ENCODE data around the gene TIMELESS. TPM values are rescaled to one million over a fixed set of nuclear protein-coding genes. Genes with fewer than 3 reads are reported as not detected.

Gene TIMELESS
- total RNA-seq, 1 donor from 2014 or later, result 12.1 TPM

GRCh38 chr12:56434828-56435227 is 14.4 kb downstream of the TIMELESS start:
- H3K27me3 Mint-ChIP-seq (ENCODE audit: low read depth), result no peaks in the 10 kb centered on the region

GRCh38 chr12:56431850-56432249 is 17.4 kb downstream of the TIMELESS start:
- H3K36me3 Mint-ChIP-seq (ENCODE audit: low read depth), result peaks cover 16% of the 10 kb centered on the region
- no peaks in the 10 kb centered on the region for H3K27me3 Mint-ChIP-seq (ENCODE audit: low read depth)
- TF ChIP-seq CTCF (IDR thresholded peaks at IDR 0.05), result no peak
- no peak overlapping the region for H3K27ac Mint-ChIP-seq (ENCODE audit: unreplicated experiment)
- H3K4me1 Mint-ChIP-seq (ENCODE audit: low read depth), result no peaks in the 10 kb centered on the region
- no peaks in the 10 kb centered on the region for H3K9me3 Mint-ChIP-seq (ENCODE audit: low read depth)
- no peak for DNase-seq (ENCODE audit: low spot score)
- H3K4me3 Mint-ChIP-seq (ENCODE audit: unreplicated experiment), result no peak overlapping the region

More at GRCh38 chr12:56434828-56435227, 14.4 kb downstream of the TIMELESS start:
- H3K9me3 Mint-ChIP-seq (ENCODE audit: low read depth), result no peaks in the 10 kb centered on the region
- no peak for DNase-seq (ENCODE audit: low spot score)
- peaks cover 5% of the 10 kb centered on the region for H3K36me3 Mint-ChIP-seq (ENCODE audit: low read depth)
- H3K27ac Mint-ChIP-seq (ENCODE audit: unreplicated experiment), result no peak overlapping the region
- no peak for TF ChIP-seq CTCF (IDR thresholded peaks at IDR 0.05)
- no peak overlapping the region for H3K4me3 Mint-ChIP-seq (ENCODE audit: unreplicated experiment)
- H3K4me1 Mint-ChIP-seq (ENCODE audit: low read depth), result no peaks in the 10 kb centered on the region

- Mint-ChIP-seq H3K27ac (ENCODE audit: unreplicated experiment) (no peak overlapping the region), H3K9me3 (ENCODE audit: low read depth) (no peaks in the 10 kb centered on the region), H3K4me1 (ENCODE audit: low read depth) (no peaks in the 10 kb centered on the region), H3K27me3 (ENCODE audit: low read depth) (no peaks in the 10 kb centered on the region), H3K4me3 (ENCODE audit: unreplicated experiment) (no peak overlapping the region), H3K36me3 (ENCODE audit: low read depth) (peaks cover 16% of the 10 kb centered on the region)
- no peak for TF ChIP-seq CTCF (IDR thresholded peaks at IDR 0.05)
- DNase-seq (ENCODE audit: low spot score), result no peak
Observed at GRCh38 chr12:56431288-56431687, 17.9 kb downstream of the TIMELESS start.

- Mint-ChIP-seq H3K27ac (ENCODE audit: unreplicated experiment) (no peak overlapping the region), H3K27me3 (ENCODE audit: low read depth) (no peaks in the 10 kb centered on the region), H3K4me1 (ENCODE audit: low read depth) (no peaks in the 10 kb centered on the region), H3K36me3 (ENCODE audit: low read depth) (peaks cover 18% of the 10 kb centered on the region), H3K4me3 (ENCODE audit: unreplicated experiment) (no peak overlapping the region), H3K9me3 (ENCODE audit: low read depth) (no peaks in the 10 kb centered on the region)
- TF ChIP-seq CTCF (IDR thresholded peaks at IDR 0.05), result no peak
- no peak for DNase-seq (ENCODE audit: low spot score)
Observed at GRCh38 chr12:56425940-56426438, 23.2 kb downstream of the TIMELESS start.

GRCh38 chr12:56425193-56425592 is 24.0 kb downstream of the TIMELESS start:
- Mint-ChIP-seq H3K36me3 (ENCODE audit: low read depth) (peaks cover 24% of the 10 kb centered on the region), H3K4me1 (ENCODE audit: low read depth) (no peaks in the 10 kb centered on the region), H3K27ac (ENCODE audit: unreplicated experiment) (no peak overlapping the region), H3K27me3 (ENCODE audit: low read depth) (no peaks in the 10 kb centered on the region), H3K9me3 (ENCODE audit: low read depth) (no peaks in the 10 kb centered on the region), H3K4me3 (ENCODE audit: unreplicated experiment) (no peak overlapping the region)
- no peak for TF ChIP-seq CTCF (IDR thresholded peaks at IDR 0.05)
- DNase-seq (ENCODE audit: low spot score), result no peak

Data from chondrocyte (in vitro differentiated cells).